Measurements from ENCODE around the gene HOOK2. TPM values are rescaled to one million over a fixed set of nuclear protein-coding genes. Genes with fewer than 3 reads are reported as not detected.

The HOOK2 gene
- total and polyA plus RNA-seq, 2 of the 13 experiments (the other 11 are each of a cell fraction or from before 2014, with no cell fraction given) = 9.2 to 12.9 TPM

DNA sequence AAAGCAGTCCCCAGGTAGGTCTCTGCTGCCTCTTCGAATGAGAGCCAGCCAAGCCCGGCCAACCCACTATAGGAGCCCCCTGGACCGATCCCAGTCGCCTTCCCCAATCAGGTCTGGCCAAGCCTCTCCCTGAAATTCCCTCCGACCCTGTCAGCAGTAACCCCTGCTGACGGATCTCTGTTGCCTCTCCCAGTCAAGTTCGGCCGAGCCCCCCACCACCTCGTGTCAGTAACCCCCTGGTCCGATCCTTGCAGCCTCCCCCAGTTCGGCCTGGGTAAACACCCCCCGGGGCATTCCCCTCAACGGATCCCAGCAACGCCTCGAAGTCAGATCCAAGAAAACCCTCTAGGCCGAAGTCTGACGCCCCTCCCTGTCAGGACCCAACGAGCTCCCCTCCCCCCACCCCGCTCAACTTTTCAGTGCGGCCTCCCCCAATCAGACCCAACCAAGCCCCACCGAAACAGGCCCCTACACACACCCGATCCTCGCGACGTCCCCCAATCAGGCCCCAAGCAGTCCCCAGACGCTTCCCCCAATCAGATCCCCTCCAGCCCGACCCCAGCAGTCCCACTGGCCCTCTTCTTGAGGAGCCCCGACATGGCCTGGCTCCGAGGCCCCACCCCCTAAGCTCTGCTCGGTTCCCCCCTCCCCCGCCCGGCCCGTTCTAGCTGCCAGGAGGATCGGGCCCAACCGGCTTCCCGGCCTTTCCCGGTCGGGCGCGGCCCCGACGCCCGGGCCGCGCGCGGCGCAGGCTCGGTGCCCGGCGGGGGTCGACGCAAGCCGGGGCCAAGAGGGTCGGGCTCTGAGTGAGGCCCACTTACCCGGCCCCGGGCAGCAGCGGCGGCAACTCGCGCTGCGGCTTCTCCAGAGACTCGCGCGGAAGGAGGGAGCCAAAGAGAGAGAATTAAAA is 53.4 kb downstream of the HOOK2 start:
- Histone ChIP-seq H3K4me3 (replicated peaks in 1 of 3; ENCODE audit: insufficient read depth in 1 of 3, low read depth in 2 of 3, low read length in 3 of 3) (peak overlapping the region; percentile 92 to 96 (median 93)), H3K27ac (ENCODE audit: extremely low read length, insufficient read depth, low read length) (peak overlapping the region; percentile 77), H3K27me3 (ENCODE audit: control insufficient read depth in 1 of 2, insufficient read depth in 2 of 2, low read length in 2 of 2) (no peaks in the 10 kb centered on the region; a peak in 1 of 5 replicates), H3K4me2 (ENCODE audit: low read depth, low read length) (peak overlapping the region; percentile 90), H4K20me1 (ENCODE audit: insufficient read depth, low read length) (no peaks in the 10 kb centered on the region), H3K4me1 (ENCODE audit: insufficient read depth, low read length) (peaks cover 17% of the 10 kb centered on the region), H3K9me3 (ENCODE audit: low read length) (no peaks in the 10 kb centered on the region), H3K36me3 (replicated peaks in 1 of 2; ENCODE audit: control insufficient read depth in 1 of 2, insufficient read depth in 2 of 2, low read length in 2 of 2) (peaks cover 2 to 18% of the 10 kb centered on the region in 2 experiments), H2AFZ (ENCODE audit: low read length) (no peak overlapping the region), H3K79me2 (ENCODE audit: insufficient read depth, low read length) (peaks cover 57% of the 10 kb centered on the region), H3K9ac (ENCODE audit: insufficient read depth, low read depth, low read length) (peak overlapping the region; percentile 87)
- DNase-seq (ENCODE audit: low spot score) (peak; percentile 52), FAIRE-seq (no peak), ATAC-seq (peak; percentile 67)
- 2% methylated on average over 27 of the region's 65 CpGs for WGBS (ENCODE audit: low lambda C conversion rate)
- intact Hi-C loops (cut with micrococcal nuclease; ENCODE audit: unreplicated experiment) (loop anchor here (1.0 kb wide), 1 partner anchor 15 kb away; the partner anchor contains the start of gene GET3), in situ Hi-C loops (cut with HindIII; ENCODE audit: extremely low pct_ligation_motif_present, low pct_unique_long_range_greater_than_20kb) (no loop called here)
- CTCF ChIA-PET (ENCODE audit: low intra/inter-chr PET ratio, low total read pairs) = no interaction called here
- POLR2A ChIA-PET = interaction anchor here (0.6 to 4.8 kb wide), 13 partner anchors 11 to 169 kb away, joined by 3 to 51 read pairs (median 6); partner anchors contain the start of genes FBXW9, GET3, JUNB and RNASEH2A
- BruUV-seq (replicated peaks) = no TSS peak
- TF ChIP-seq, protein P1, sequence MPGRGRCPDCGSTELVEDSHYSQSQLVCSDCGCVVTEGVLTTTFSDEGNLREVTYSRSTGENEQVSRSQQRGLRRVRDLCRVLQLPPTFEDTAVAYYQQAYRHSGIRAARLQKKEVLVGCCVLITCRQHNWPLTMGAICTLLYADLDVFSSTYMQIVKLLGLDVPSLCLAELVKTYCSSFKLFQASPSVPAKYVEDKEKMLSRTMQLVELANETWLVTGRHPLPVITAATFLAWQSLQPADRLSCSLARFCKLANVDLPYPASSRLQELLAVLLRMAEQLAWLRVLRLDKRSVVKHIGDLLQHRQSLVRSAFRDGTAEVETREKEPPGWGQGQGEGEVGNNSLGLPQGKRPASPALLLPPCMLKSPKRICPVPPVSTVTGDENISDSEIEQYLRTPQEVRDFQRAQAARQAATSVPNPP (CRISPR knock-in tag; IDR thresholded peaks at IDR 0.05) = no peak
- TF ChIP-seq, protein P2, sequence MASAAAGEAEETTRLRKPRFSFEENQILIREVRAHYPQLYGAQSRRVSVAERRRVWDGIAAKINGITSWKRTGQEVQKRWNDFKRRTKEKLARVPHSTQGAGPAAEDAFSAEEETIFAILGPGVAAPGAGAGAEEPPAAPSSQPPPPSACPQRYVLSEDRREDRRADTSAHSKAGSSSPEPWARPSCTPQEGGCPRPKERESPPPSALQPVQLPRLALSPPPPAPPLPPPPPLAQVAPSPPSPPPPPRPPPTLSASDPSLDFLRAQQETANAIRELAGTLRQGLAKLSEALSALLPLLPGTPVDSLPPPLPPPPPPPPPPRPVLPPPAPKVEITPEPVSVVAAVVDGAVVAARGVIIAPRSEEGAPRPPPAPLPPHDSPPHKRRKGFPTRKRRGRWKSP (CRISPR knock-in tag; IDR thresholded peaks at IDR 0.05) = no peak
- peak; percentile 75; the same call in 1 of the 2 replicates for TF ChIP-seq KDM5A (IDR thresholded peaks at IDR 0.05; ENCODE audit: borderline replicate concordance, low read length)
- TF ChIP-seq, protein P3, sequence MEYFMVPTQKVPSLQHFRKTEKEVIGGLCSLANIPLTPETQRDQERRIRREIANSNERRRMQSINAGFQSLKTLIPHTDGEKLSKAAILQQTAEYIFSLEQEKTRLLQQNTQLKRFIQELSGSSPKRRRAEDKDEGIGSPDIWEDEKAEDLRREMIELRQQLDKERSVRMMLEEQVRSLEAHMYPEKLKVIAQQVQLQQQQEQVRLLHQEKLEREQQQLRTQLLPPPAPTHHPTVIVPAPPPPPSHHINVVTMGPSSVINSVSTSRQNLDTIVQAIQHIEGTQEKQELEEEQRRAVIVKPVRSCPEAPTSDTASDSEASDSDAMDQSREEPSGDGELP (IDR thresholded peaks at IDR 0.05; ENCODE audit: borderline replicate concordance, low read depth) = no peak
- no peak for TF ChIP-seq PCBP1 (IDR thresholded peaks at IDR 0.05; ENCODE audit: borderline replicate concordance, low read depth, low read length)
- TF ChIP-seq POLR2A (IDR thresholded peaks at IDR 0.05; ENCODE audit: insufficient read depth in 1 of 2, low read depth in 2 of 2, low read length in 2 of 2) = peak in 1 of 2 experiments; percentile 49; a peak in 1 of 4 replicates
- TF ChIP-seq, protein P4, sequence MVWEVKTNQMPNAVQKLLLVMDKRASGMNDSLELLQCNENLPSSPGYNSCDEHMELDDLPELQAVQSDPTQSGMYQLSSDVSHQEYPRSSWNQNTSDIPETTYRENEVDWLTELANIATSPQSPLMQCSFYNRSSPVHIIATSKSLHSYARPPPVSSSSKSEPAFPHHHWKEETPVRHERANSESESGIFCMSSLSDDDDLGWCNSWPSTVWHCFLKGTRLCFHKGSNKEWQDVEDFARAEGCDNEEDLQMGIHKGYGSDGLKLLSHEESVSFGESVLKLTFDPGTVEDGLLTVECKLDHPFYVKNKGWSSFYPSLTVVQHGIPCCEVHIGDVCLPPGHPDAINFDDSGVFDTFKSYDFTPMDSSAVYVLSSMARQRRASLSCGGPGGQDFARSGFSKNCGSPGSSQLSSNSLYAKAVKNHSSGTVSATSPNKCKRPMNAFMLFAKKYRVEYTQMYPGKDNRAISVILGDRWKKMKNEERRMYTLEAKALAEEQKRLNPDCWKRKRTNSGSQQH (CRISPR knock-in tag; IDR thresholded peaks at IDR 0.05; ENCODE audit: low read depth) = 0 out of 2 replicates have a peak, but pooled peaks have one; percentile 43
- no peak for TF ChIP-seq SMC3 (IDR thresholded peaks at IDR 0.05; ENCODE audit: low read length)
- TF ChIP-seq ZNF614 (CRISPR knock-in tag; IDR thresholded peaks at IDR 0.05; ENCODE audit: borderline replicate concordance) = no peak
- TF ChIP-seq, protein P5, sequence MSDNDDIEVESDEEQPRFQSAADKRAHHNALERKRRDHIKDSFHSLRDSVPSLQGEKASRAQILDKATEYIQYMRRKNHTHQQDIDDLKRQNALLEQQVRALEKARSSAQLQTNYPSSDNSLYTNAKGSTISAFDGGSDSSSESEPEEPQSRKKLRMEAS (IDR thresholded peaks at IDR 0.05) = peak; percentile 28; the same call in 1 of the 2 replicates
- no peak for TF ChIP-seq KLF15 (CRISPR knock-in tag; IDR thresholded peaks at IDR 0.05; ENCODE audit: borderline replicate concordance)
- no peak for TF ChIP-seq LCORL (IDR thresholded peaks at IDR 0.05)
- TF ChIP-seq LCORL (CRISPR knock-in tag; IDR thresholded peaks at IDR 0.05) = peak; percentile 46; the same call in 1 of the 2 replicates
- no peak for TF ChIP-seq ZNF451 (CRISPR knock-in tag; IDR thresholded peaks at IDR 0.05)
- TF ChIP-seq, protein P6, sequence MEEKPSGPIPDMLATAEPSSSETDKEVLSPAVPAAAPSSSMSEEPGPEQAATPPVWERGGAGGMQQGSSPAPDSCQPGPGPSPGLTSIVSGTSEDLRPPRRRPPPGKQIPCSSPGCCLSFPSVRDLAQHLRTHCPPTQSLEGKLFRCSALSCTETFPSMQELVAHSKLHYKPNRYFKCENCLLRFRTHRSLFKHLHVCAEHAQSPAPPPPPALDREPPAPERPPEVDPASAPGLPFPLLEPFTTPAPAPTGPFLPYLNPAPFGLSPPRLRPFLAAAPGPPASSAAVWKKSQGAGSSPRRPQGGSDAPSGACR (CRISPR knock-in tag; IDR thresholded peaks at IDR 0.05) = 0 out of 2 replicates have a peak, but pooled peaks have one; percentile 40
- no peak for TF ChIP-seq NFYC (CRISPR knock-in tag; IDR thresholded peaks at IDR 0.05)
- TF ChIP-seq ZFX (CRISPR knock-in tag; IDR thresholded peaks at IDR 0.05; ENCODE audit: low read depth) = peak; percentile 37; the same call in 1 of the 2 replicates
- TF ChIP-seq SRF (IDR thresholded peaks at IDR 0.05; ENCODE audit: low read depth, low read length) = no peak

Data from HepG2 (cell line).